Measurements from ENCODE around the gene ADARB2. TPM values are rescaled to one million over a fixed set of nuclear protein-coding genes. Genes with fewer than 3 reads are reported as not detected.

Gene ADARB2
- total and polyA plus RNA-seq, 4 donors = 0.55 to 0.70 (median 0.59) TPM; not detected in 1

DNA sequence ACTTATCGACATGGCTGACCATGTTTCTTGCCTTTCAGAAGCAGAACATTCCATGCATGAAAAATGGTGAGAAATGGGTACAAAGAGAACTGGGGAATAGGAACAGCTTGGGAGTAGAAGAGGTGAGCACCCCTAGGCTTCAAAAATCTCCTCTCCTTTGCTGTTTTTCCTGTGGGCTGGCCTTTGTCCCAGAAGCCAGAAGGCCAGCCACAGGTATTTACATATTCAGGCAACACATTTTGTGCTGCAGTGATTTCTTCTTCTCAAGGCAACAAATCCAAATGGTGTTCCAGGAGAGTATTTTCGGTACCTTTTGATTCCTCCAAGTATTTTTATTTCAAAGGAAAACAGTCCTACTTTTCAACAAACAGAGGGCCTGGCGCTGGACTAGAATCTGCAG lies 31.1 kb downstream of the ADARB2 start:
- Histone ChIP-seq H3K9ac (ENCODE audit: low read depth in 1 of 2, low read length in 2 of 2) (no peak overlapping the region), H3K9me3 (ENCODE audit: control insufficient read depth in 4 of 4, low read length in 3 of 4) (no peaks in the 10 kb centered on the region), H3K27me3 (ENCODE audit: control insufficient read depth in 4 of 4, insufficient read depth in 4 of 4, low read length in 3 of 4) (peaks cover 0 to 4% (median 2%) of the 10 kb centered on the region in 4 donors), H3K4me3 (ENCODE audit: low read depth in 1 of 3, low read length in 3 of 3) (no peak overlapping the region), H3K27ac (ENCODE audit: low read depth in 1 of 2, low read length in 2 of 2) (no peak overlapping the region), H3K4me1 (ENCODE audit: control insufficient read depth in 4 of 4, insufficient read depth in 4 of 4, low read length in 3 of 4) (no peaks in the 10 kb centered on the region), H3K36me3 (ENCODE audit: control insufficient read depth in 4 of 4, insufficient read depth in 3 of 4, low read depth in 1 of 4, low read length in 3 of 4) (no peaks in the 10 kb centered on the region)
- TF ChIP-seq ATF3 (IDR thresholded peaks at IDR 0.05) (no peak), JUND (IDR thresholded peaks at IDR 0.05) (no peak), FOXA1 (IDR thresholded peaks at IDR 0.05) (no peak), HNF4G (IDR thresholded peaks at IDR 0.05) (no peak), SP1 (IDR thresholded peaks at IDR 0.05) (no peak), RXRA (IDR thresholded peaks at IDR 0.05) (no peak), EGR1 (IDR thresholded peaks at IDR 0.05; ENCODE audit: low read depth in 2 of 2) (no peak), YY1 (IDR thresholded peaks at IDR 0.05) (no peak), GABPA (IDR thresholded peaks at IDR 0.05 in 1 of 2, conservative IDR thresholded peaks at IDR 0.05 in 1 of 2) (no peak), NR2F2 (IDR thresholded peaks at IDR 0.05) (no peak), HNF4A (conservative IDR thresholded peaks at IDR 0.05) (no peak), REST (IDR thresholded peaks at IDR 0.05) (no peak)
- TF ChIP-seq, protein P1, sequence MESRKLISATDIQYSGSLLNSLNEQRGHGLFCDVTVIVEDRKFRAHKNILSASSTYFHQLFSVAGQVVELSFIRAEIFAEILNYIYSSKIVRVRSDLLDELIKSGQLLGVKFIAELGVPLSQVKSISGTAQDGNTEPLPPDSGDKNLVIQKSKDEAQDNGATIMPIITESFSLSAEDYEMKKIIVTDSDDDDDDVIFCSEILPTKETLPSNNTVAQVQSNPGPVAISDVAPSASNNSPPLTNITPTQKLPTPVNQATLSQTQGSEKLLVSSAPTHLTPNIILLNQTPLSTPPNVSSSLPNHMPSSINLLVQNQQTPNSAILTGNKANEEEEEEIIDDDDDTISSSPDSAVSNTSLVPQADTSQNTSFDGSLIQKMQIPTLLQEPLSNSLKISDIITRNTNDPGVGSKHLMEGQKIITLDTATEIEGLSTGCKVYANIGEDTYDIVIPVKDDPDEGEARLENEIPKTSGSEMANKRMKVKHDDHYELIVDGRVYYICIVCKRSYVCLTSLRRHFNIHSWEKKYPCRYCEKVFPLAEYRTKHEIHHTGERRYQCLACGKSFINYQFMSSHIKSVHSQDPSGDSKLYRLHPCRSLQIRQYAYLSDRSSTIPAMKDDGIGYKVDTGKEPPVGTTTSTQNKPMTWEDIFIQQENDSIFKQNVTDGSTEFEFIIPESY (IDR thresholded peaks at IDR 0.05) = no peak
- DNase-seq (ENCODE audit: low spot score) = no peak
- WGBS = 84% methylated on average over 3 of the region's 3 CpGs

DNA sequence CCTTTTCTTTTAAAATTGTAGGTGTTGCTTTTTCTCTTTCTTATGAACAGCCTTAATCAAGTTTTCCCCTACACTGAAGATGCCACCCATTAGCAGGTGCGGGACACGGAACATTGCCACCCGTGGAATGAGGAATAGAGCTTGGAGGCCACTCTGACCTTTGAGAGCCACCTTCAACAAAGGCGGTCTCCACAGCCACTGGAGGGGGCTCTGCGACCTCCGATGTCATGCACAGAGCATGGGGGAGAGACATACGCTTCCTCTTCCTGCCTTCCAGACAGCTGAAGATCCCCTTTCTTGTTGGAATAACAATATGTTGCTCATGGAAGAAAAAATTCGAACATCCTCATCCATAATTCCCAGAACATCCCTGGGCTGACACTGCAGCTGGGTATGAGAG lies 39.1 kb downstream of the ADARB2 start:
- no peak for DNase-seq (ENCODE audit: low spot score)
- no peak overlapping the region for H3K27ac ChIP-seq (ENCODE audit: low read depth in 1 of 2, low read length in 2 of 2)
- H3K4me1 ChIP-seq (ENCODE audit: control insufficient read depth in 4 of 4, insufficient read depth in 4 of 4, low read length in 3 of 4) = no peaks in the 10 kb centered on the region
- no peaks in the 10 kb centered on the region for H3K9me3 ChIP-seq (ENCODE audit: control insufficient read depth in 4 of 4, low read length in 3 of 4)
- no peak overlapping the region for H3K9ac ChIP-seq (ENCODE audit: low read depth in 1 of 2, low read length in 2 of 2)
- H3K4me3 ChIP-seq (ENCODE audit: low read depth in 1 of 3, low read length in 3 of 3) = no peak overlapping the region
- WGBS = 79% methylated on average over 8 of the region's 8 CpGs
- no peaks in the 10 kb centered on the region for H3K36me3 ChIP-seq (ENCODE audit: control insufficient read depth in 4 of 4, insufficient read depth in 3 of 4, low read depth in 1 of 4, low read length in 3 of 4)
- no peaks in the 10 kb centered on the region for H3K27me3 ChIP-seq (ENCODE audit: control insufficient read depth in 4 of 4, insufficient read depth in 4 of 4, low read length in 3 of 4)
- TF ChIP-seq NR2F2 (IDR thresholded peaks at IDR 0.05) = no peak
- TF ChIP-seq CTCF (IDR thresholded peaks at IDR 0.05; ENCODE audit: low read depth, low read length, missing input control) = no peak
- TF ChIP-seq RAD21 (IDR thresholded peaks at IDR 0.05) = no peak
- TF ChIP-seq SP1 (IDR thresholded peaks at IDR 0.05) = no peak
- TF ChIP-seq JUND (IDR thresholded peaks at IDR 0.05) = no peak
- TF ChIP-seq GABPA (IDR thresholded peaks at IDR 0.05 in 1 of 2, conservative IDR thresholded peaks at IDR 0.05 in 1 of 2) = no peak
- no peak for TF ChIP-seq ATF3 (IDR thresholded peaks at IDR 0.05)
- no peak for TF ChIP-seq REST (IDR thresholded peaks at IDR 0.05)
- TF ChIP-seq HNF4G (IDR thresholded peaks at IDR 0.05) = no peak
- no peak for TF ChIP-seq FOXA2 (IDR thresholded peaks at IDR 0.05)
- no peak for TF ChIP-seq RXRA (IDR thresholded peaks at IDR 0.05)
- no peak for TF ChIP-seq FOXA1 (IDR thresholded peaks at IDR 0.05)
- no peak for TF ChIP-seq TAF1 (conservative IDR thresholded peaks at IDR 0.05)
